ENCODE data around the gene FEZF1.

FEZF1 gene

GRCh38 chr7:122303531-122304318 lies 825 bp downstream of the FEZF1 start:
- TF ChIP-seq EP300 (IDR thresholded peaks at IDR 0.05; ENCODE audit: borderline replicate concordance) (no peak), CEBPB (IDR thresholded peaks at IDR 0.05) (no peak), TCF12 (IDR thresholded peaks at IDR 0.05; ENCODE audit: low read depth) (no peak), RAD21 (IDR thresholded peaks at IDR 0.05; ENCODE audit: low read depth) (no peak), CREB1 (IDR thresholded peaks at IDR 0.05; ENCODE audit: low read depth) (no peak), ZBTB7A (IDR thresholded peaks at IDR 0.05; ENCODE audit: low read depth) (no peak), FOXM1 (IDR thresholded peaks at IDR 0.05; ENCODE audit: borderline replicate concordance, low read depth) (no peak), TAF1 (IDR thresholded peaks at IDR 0.05; ENCODE audit: low read depth) (no peak), TEAD4 (IDR thresholded peaks at IDR 0.05) (no peak), EGR1 (IDR thresholded peaks at IDR 0.05) (no peak)
- TF ChIP-seq, protein P1, sequence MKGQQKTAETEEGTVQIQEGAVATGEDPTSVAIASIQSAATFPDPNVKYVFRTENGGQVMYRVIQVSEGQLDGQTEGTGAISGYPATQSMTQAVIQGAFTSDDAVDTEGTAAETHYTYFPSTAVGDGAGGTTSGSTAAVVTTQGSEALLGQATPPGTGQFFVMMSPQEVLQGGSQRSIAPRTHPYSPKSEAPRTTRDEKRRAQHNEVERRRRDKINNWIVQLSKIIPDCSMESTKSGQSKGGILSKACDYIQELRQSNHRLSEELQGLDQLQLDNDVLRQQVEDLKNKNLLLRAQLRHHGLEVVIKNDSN (IDR thresholded peaks at IDR 0.05), result no peak
- TF ChIP-seq, protein P2, sequence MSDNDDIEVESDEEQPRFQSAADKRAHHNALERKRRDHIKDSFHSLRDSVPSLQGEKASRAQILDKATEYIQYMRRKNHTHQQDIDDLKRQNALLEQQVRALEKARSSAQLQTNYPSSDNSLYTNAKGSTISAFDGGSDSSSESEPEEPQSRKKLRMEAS (IDR thresholded peaks at IDR 0.05), result no peak

DNA sequence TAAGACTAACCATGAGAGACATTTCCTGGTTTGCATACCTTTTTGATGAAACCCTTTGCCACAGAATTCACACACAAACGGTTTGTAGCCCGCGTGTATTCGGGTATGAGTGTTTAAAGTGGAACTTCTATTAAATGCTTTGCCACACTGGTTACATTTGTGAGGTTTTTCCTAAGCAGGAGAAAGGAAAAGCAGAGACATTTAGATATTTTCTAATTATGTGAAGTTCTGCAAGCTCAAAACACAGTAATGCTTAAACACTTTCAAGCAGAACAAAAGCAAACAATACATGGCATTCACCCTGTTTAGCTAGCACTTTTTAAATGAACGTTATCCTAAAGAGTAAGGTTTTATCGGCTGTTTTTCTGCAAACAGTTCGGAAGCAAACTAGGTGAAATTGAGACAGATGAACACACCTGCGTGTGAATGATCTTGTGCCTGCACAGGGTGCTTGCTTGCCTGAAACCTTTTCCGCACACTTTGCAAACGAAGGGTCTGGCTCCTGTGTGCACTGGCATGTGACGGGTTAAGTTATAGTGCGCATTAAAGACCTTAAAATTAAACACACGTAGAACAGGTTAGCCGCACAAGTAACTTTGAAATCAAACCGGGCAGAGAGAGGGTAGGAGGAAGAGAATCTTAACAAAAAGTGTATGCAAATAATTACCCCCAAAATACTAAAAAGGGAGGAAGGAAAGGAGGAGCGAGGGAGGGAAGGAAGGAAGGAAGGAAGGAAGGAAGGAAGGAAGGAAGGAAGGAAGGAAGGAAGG lies 1.6 kb downstream of the FEZF1 start:
- TF ChIP-seq CEBPB (IDR thresholded peaks at IDR 0.05) (no peak), CREB1 (IDR thresholded peaks at IDR 0.05; ENCODE audit: low read depth) (no peak), ZBTB7A (IDR thresholded peaks at IDR 0.05; ENCODE audit: low read depth) (no peak)

- no peak for TF ChIP-seq FOXM1 (IDR thresholded peaks at IDR 0.05; ENCODE audit: borderline replicate concordance, low read depth)
- TF ChIP-seq CEBPB (IDR thresholded peaks at IDR 0.05), result no peak
- no peak for TF ChIP-seq NFIC (IDR thresholded peaks at IDR 0.05)
- no peak for TF ChIP-seq TCF12 (IDR thresholded peaks at IDR 0.05; ENCODE audit: low read depth)
- TF ChIP-seq, protein P1 (IDR thresholded peaks at IDR 0.05), result no peak
- TF ChIP-seq EP300 (IDR thresholded peaks at IDR 0.05; ENCODE audit: borderline replicate concordance), result no peak
- TF ChIP-seq ZBTB7A (IDR thresholded peaks at IDR 0.05; ENCODE audit: low read depth), result no peak
- no peak for TF ChIP-seq TAF1 (IDR thresholded peaks at IDR 0.05; ENCODE audit: low read depth)
These were observed 2.4 kb downstream of the FEZF1 start for GRCh38 chr7:122301858-122302760.

- TF ChIP-seq EGR1 (IDR thresholded peaks at IDR 0.05), result no peak
- TF ChIP-seq TCF12 (IDR thresholded peaks at IDR 0.05; ENCODE audit: low read depth), result no peak
- no peak for TF ChIP-seq EP300 (IDR thresholded peaks at IDR 0.05; ENCODE audit: borderline replicate concordance)
- TF ChIP-seq TEAD4 (IDR thresholded peaks at IDR 0.05), result no peak
- TF ChIP-seq, protein P1 (IDR thresholded peaks at IDR 0.05), result no peak
- no peak for TF ChIP-seq NFIC (IDR thresholded peaks at IDR 0.05)
These were observed 3.4 kb downstream of the FEZF1 start for GRCh38 chr7:122300956-122301833.

DNA sequence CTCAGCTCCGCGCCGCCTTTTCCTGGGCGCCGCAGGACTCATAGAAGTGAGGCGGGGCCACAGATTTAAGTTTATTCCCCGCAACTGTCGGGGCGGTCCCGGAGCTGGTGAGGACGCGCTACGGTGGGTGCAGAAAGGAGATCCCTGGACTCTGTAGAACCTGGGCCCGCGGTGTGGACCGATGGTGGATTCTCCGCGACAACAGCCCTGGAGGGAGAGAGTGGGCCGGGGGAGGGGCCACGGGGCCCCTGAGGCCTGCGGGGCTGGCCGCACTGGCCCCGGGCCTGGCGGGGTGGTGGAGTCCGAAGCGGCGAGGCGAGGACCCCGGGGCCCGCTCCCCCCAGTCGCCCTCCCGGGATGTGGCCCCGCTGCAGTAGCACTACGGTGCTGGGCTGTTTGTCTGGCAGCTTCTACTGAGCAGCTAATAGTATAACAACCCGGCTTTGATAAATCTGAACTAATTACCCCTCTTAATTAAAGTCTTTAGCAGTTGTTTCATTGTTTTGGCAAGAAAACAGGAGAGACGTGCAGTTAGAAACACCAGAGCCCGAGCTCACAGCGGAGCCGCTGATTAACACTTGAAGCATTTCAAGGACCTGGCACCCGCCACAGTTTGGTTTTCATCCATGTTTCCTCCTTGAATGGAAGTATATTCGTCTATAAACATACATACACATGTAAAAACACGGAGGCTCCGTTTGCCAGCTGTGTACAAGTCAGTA lies 4.2 kb downstream of the FEZF1 start:
- TF ChIP-seq, protein P2 (IDR thresholded peaks at IDR 0.05), result no peak
- TF ChIP-seq, protein P3, sequence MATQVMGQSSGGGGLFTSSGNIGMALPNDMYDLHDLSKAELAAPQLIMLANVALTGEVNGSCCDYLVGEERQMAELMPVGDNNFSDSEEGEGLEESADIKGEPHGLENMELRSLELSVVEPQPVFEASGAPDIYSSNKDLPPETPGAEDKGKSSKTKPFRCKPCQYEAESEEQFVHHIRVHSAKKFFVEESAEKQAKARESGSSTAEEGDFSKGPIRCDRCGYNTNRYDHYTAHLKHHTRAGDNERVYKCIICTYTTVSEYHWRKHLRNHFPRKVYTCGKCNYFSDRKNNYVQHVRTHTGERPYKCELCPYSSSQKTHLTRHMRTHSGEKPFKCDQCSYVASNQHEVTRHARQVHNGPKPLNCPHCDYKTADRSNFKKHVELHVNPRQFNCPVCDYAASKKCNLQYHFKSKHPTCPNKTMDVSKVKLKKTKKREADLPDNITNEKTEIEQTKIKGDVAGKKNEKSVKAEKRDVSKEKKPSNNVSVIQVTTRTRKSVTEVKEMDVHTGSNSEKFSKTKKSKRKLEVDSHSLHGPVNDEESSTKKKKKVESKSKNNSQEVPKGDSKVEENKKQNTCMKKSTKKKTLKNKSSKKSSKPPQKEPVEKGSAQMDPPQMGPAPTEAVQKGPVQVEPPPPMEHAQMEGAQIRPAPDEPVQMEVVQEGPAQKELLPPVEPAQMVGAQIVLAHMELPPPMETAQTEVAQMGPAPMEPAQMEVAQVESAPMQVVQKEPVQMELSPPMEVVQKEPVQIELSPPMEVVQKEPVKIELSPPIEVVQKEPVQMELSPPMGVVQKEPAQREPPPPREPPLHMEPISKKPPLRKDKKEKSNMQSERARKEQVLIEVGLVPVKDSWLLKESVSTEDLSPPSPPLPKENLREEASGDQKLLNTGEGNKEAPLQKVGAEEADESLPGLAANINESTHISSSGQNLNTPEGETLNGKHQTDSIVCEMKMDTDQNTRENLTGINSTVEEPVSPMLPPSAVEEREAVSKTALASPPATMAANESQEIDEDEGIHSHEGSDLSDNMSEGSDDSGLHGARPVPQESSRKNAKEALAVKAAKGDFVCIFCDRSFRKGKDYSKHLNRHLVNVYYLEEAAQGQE (IDR thresholded peaks at IDR 0.05; ENCODE audit: low read depth), result no peak

Measured in Ishikawa (cell line).